ENCODE measurements around the gene DUSP12.
A peak's percentile ranks its signal among the peaks of the same experiment; 100 is the strongest.

Gene DUSP12

DNA sequence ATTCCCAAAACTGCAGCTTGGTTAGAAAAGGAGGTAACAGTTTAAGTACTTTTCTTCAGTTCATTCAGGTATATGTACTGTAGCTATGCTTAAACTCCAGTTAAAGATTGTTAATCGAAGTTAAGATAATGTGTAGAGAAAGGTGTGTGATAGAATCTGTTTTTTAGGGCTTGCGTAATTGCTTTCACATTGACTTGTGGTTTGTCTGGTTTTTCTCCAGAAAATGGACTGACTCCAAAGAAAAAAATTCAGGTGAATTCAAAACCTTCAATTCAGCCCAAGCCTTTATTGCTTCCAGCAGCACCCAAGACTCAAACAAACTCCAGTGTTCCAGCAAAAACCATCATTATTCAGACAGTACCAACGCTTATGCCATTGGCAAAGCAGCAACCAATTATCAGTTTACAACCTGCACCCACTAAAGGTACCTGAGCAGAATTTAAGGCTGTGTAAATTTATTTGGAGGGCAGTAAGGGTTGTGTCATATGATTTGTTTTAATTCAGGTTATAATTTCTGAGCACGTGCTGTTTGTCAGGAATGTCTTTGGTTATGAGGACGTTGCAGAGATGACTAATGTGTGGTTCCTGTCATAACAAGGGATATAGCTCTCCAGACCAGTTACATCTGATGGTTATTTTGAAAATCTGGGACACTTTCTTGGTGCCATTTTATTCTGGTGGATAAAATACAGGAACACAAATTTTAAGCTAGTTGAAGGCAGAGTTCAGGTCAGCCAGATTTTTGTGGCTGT is 42.5 kb downstream of the DUSP12 start:
- in situ Hi-C loops (cut with MboI; ENCODE audit: low pct_unique_long_range_greater_than_20kb, low sequenced_read_pairs, unreplicated experiment) = no loop called here
- DNase-seq (ENCODE audit: low spot score) = no peak
- TF ChIP-seq, protein P1, sequence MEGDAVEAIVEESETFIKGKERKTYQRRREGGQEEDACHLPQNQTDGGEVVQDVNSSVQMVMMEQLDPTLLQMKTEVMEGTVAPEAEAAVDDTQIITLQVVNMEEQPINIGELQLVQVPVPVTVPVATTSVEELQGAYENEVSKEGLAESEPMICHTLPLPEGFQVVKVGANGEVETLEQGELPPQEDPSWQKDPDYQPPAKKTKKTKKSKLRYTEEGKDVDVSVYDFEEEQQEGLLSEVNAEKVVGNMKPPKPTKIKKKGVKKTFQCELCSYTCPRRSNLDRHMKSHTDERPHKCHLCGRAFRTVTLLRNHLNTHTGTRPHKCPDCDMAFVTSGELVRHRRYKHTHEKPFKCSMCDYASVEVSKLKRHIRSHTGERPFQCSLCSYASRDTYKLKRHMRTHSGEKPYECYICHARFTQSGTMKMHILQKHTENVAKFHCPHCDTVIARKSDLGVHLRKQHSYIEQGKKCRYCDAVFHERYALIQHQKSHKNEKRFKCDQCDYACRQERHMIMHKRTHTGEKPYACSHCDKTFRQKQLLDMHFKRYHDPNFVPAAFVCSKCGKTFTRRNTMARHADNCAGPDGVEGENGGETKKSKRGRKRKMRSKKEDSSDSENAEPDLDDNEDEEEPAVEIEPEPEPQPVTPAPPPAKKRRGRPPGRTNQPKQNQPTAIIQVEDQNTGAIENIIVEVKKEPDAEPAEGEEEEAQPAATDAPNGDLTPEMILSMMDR (IDR thresholded peaks at IDR 0.05; ENCODE audit: extremely low read depth, insufficient read depth, missing control alignments) = no peak

DNA sequence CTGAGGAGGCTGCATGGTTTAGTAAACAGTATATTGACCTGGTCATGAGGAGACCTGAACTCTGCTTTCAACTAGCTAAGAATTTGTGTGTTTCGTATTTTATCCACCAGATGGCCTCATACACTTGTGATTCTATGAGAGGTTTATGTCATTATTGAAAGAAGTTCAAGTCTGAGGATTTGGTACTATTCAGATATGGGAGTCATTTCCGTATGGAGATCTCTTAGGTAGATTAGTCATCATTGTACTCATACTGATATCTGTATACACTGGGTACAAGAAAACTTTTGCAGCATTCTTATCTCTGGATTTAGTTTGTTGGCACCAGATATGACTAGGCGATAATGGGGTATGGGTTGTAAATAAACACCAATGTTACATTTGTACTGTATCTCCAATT is 43.2 kb downstream of the DUSP12 start:
- TF ChIP-seq, protein P1 (IDR thresholded peaks at IDR 0.05; ENCODE audit: extremely low read depth, insufficient read depth, missing control alignments) = peak; percentile 47
- peak; percentile 26 for DNase-seq (ENCODE audit: low spot score)
- in situ Hi-C loops (cut with MboI; ENCODE audit: low pct_unique_long_range_greater_than_20kb, low sequenced_read_pairs, unreplicated experiment) = no loop called here

DNA sequence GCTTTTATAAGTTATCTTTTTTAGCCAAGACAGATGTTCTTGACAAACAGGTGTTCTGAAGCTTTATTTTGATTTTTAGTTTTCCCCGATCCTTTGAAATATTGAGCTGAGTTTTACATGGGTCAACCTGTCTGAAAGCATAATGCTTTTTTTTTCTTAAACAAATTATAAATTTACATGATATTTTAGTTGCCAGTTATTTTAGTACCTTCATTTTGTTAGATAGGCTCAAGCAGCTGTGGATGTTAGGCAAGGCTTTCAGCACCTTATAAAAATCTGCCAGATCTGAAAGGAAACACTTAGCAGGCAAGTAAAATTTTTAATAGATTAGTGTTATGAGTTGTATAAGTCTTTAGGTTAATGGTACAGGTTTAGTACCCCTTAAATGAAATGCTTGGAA is 50.2 kb downstream of the DUSP12 start:
- in situ Hi-C loops (cut with MboI; ENCODE audit: low pct_unique_long_range_greater_than_20kb, low sequenced_read_pairs, unreplicated experiment) = no loop called here
- TF ChIP-seq, protein P1 (IDR thresholded peaks at IDR 0.05; ENCODE audit: extremely low read depth, insufficient read depth, missing control alignments) = no peak
- no peak for DNase-seq (ENCODE audit: low spot score)

DNA sequence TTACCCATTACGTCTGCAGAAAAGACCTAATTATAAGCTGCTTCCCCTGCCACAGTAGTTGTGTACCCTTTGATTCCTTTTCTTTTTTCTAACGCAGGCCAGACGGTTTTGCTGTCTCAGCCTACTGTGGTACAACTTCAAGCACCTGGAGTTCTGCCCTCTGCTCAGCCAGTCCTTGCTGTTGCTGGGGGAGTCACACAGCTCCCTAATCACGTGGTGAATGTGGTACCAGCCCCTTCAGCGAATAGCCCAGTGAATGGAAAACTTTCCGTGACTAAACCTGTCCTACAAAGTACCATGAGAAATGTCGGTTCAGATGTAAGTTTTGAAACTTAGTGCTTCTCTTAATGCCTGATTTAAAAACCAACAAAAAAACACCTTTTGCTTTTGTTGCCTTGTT is 52.4 kb downstream of the DUSP12 start:
- in situ Hi-C loops (cut with MboI; ENCODE audit: low pct_unique_long_range_greater_than_20kb, low sequenced_read_pairs, unreplicated experiment) = no loop called here
- no peak for DNase-seq (ENCODE audit: low spot score)
- TF ChIP-seq, protein P1 (IDR thresholded peaks at IDR 0.05; ENCODE audit: extremely low read depth, insufficient read depth, missing control alignments) = no peak

DNA sequence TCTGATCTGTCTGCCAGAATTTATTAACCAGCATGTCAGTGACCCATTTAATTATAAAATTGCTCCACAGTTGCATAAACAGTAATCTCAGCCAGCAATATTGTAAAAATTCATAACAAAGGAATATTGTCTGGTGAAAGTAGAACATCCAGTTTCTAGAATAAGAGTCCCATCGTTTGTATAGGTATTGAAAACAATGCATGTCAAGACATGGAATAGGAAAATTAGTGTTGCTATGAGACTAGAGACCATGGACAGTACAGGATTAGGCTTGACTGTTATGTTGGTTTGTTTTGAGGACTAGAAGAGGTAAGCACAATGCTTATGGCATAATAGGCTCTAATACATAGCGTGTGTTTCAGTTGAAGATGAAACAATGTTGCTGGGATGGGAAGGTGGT is 53.6 kb downstream of the DUSP12 start:
- TF ChIP-seq, protein P1 (IDR thresholded peaks at IDR 0.05; ENCODE audit: extremely low read depth, insufficient read depth, missing control alignments) = no peak
- in situ Hi-C loops (cut with MboI; ENCODE audit: low pct_unique_long_range_greater_than_20kb, low sequenced_read_pairs, unreplicated experiment) = no loop called here
- no peak for DNase-seq (ENCODE audit: low spot score)

DNA sequence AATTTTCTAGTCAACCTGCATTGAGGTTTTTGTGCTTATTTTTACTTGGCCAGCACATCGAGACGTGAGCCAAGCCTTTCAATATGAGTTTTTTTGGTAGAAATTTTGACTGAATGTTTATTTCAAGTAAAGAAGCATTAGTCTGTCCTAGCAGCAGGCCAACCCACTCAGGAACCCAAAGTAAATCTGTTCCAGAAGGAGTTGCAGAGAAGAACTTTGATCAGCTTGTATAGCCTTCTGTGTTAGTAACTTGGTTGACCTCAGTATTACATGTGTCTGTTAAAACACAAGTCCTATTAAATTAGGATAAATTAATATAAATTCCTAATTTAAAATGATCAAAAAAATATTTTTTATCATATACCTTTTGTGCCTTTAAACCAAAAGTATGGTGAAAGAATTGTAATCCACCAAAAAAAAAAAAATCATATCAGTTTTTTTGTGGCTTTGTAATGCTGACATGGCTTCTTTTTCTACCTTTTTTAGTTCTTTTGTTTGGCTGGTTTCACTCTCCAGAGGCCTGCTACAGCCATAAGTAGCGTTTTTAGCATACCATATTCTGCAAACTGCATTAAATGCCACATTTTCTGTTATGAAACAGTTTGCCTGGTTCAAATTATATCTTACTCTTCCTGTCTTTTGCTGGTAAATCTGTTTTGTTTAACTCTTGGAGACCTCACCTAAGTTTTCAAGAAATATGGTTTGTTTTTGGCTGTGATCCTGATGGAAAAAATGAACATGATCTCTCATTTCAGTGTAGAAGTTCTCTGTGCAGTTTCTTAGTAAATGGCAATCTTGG is 56.0 kb downstream of the DUSP12 start:
- DNase-seq (ENCODE audit: low spot score) = no peak
- in situ Hi-C loops (cut with MboI; ENCODE audit: low pct_unique_long_range_greater_than_20kb, low sequenced_read_pairs, unreplicated experiment) = no loop called here
- TF ChIP-seq, protein P1 (IDR thresholded peaks at IDR 0.05; ENCODE audit: extremely low read depth, insufficient read depth, missing control alignments) = no peak

Data from GM13977 (cell line).